ENCODE results near the gene NACC2.

DNA sequence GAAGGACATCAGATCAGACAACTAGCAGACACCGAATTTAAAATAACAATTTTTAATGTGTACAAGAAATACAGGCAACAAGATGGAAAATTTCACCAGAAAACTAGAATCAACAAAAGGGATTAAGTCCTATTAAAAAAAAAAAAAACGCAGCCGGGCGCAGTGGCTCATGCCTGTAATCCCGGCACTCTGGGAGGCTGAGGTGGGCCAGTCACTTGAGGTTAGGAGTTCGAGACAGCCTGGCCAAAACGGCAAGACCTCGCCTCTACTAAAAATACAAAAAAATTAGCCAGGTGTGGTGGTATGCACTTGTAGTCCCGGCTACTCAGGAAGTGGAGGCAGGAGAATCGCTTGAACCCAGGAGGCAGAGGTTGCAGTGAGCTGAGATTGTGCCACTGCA is 69.6 kb downstream of the NACC2 start:
- no peak for TF ChIP-seq POLR2A (IDR thresholded peaks at IDR 0.05; ENCODE audit: low read length)
- TF ChIP-seq GATA1 (IDR thresholded peaks at IDR 0.05; ENCODE audit: low read depth, low read length), result no peak

Measured in erythroblast (primary cell).